K562 (cell line): ENCODE measurements around the gene LGALS3BP. TPM values are rescaled to one million over a fixed set of nuclear protein-coding genes. Genes with fewer than 3 reads are reported as not detected.

Source experiments
- ATAC-seq: fragments of 200-7000 bp; cut with Tn5 transposase; 3 replicates; pipeline ENCODE4 v1.9.1; 2020; ENCODE audit warnings: moderate library complexity
- BruUV-seq: library from RNA; stranded (reverse); fragments of 400-500 nt; replicated peaks from 2 replicates; lab custom pipeline; 2021; lab: Mats Ljungman, UMichigan
- CTCF ChIA-PET: fragments of 300-600 bp; formaldehyde crosslinking; extraction: SDS; loops from one replicate; lab custom pipeline; 2021; ENCODE audit warnings: low intra/inter-chr PET ratio; lab: Yijun Ruan, JAX
- POLR2A ChIA-PET: fragments of 300-600, 350-650 bp; sonication (Branson Sonifier 250); formaldehyde crosslinking; extraction: SDS; loops from one replicate; lab custom pipeline; 2021; ENCODE audit warnings: antibody characterized with exemption, inconsistent platforms; lab: Yijun Ruan, JAX
- DNase-seq, 4 experiments: peaks; one replicate each; pipeline versions ENCODE4 v3.0.0 to v3.0.0-alpha.2; 2011 to 2018; ENCODE audit warnings: low spot score in 3 of 4, mixed read lengths in 3 of 4; ENCODE audit errors: extremely low read depth in 1 of 4
- FAIRE-seq: peaks from 2 replicates; lab custom pipeline; 2011; peaks lifted over from hg19 to GRCh38; lab: Jason Lieb, UNC
- H2AFZ ChIP-seq: 2 replicates; pipeline ENCODE4 v1.6.0; 2011; ENCODE audit warnings: low read depth, low read length, control low read depth, inconsistent platforms
- H3K27ac ChIP-seq: fragments of 200-600 bp; 3 replicates; pipeline ENCODE4 v1.8.0; 2011; ENCODE audit warnings: low read depth, mild to moderate bottlenecking, control low read depth, inconsistent platforms, low read length, moderate library complexity, mixed read lengths; ENCODE audit errors: extremely low read depth
- H3K27me3 ChIP-seq, 2 experiments: fragments of 300-600 bp in 1 of 2; 2 replicates in 1 of 2; 3 replicates in 1 of 2; pipeline versions ENCODE4 v1.6.0 to v1.8.0; 2011; ENCODE audit warnings: inconsistent platforms in 2 of 2, low read length in 2 of 2, mild to moderate bottlenecking in 1 of 2, mixed read lengths in 1 of 2, moderate library complexity in 1 of 2; ENCODE audit not compliant: control insufficient read depth in 2 of 2, insufficient read depth in 2 of 2
- H3K36me3 ChIP-seq: fragments of 300-600 bp; 3 replicates; pipeline ENCODE4 v1.8.0; 2011; ENCODE audit warnings: mild to moderate bottlenecking, low read length, inconsistent platforms; ENCODE audit not compliant: control insufficient read depth, insufficient read depth
- H3K4me1 ChIP-seq, 2 experiments: fragments of 200-600 bp in 1 of 2; replicated peaks in 1 of 2; 2 replicates in 1 of 2; 3 replicates in 1 of 2; pipeline versions ENCODE4 v1.5.1 to v1.8.0; 2011; ENCODE audit warnings: inconsistent platforms in 2 of 2, low read length in 2 of 2, mild to moderate bottlenecking in 1 of 2, mixed read lengths in 1 of 2, moderate library complexity in 1 of 2; ENCODE audit not compliant: control insufficient read depth in 2 of 2, insufficient read depth in 2 of 2
- H3K4me2 ChIP-seq: 2 replicates; pipeline ENCODE4 v1.6.1; 2011; ENCODE audit warnings: low read length, control low read depth, inconsistent platforms, mixed read lengths; ENCODE audit not compliant: insufficient read depth
- H3K4me3 ChIP-seq: fragments of 200-600 bp; sonication (generic), shearing (Covaris generic); 2 replicates; pipeline ENCODE4 v1.5.1; 2016; ENCODE audit warnings: control low read depth, inconsistent platforms
- H3K79me2 ChIP-seq: fragments of 200-600 bp; 3 replicates; pipeline ENCODE4 v1.8.0; 2011; ENCODE audit warnings: low read length, inconsistent platforms; ENCODE audit not compliant: control insufficient read depth, insufficient read depth
- H3K9ac ChIP-seq, 2 experiments: 2 replicates each; pipeline versions ENCODE4 v1.6.0 to v1.6.1; 2011; ENCODE audit warnings: low read depth in 2 of 2, low read length in 2 of 2, control low read depth in 1 of 2, inconsistent platforms in 1 of 2, mild to moderate bottlenecking in 1 of 2, mixed read lengths in 1 of 2; ENCODE audit not compliant: insufficient read depth in 1 of 2
- H3K9me1 ChIP-seq: one replicate; pipeline ENCODE4 v1.6.0; 2011; ENCODE audit warnings: inconsistent platforms, mild to moderate bottlenecking, low read length, moderate library complexity; ENCODE audit not compliant: control insufficient read depth, insufficient read depth
- H3K9me3 ChIP-seq: replicated peaks from 2 replicates; pipeline ENCODE4 v1.5.1; 2011; ENCODE audit warnings: low read depth, low read length, inconsistent platforms; ENCODE audit not compliant: control insufficient read depth, insufficient read depth
- H4K20me1 ChIP-seq: replicated peaks from 2 replicates; pipeline ENCODE4 v1.6.1; 2011; ENCODE audit warnings: low read length, inconsistent platforms, mixed read lengths; ENCODE audit not compliant: control insufficient read depth, insufficient read depth
- PKNOX1 ChIP-seq: fragments of 450-650 bp; IDR thresholded peaks from 2 replicates; pipeline ENCODE4 v1.6.1; 2016
- ZNF224 ChIP-seq: sonication (generic); formaldehyde crosslinking; IDR thresholded peaks from 2 replicates; pipeline ENCODE4 v1.8.0; 2022; ENCODE audit warnings: mild to moderate bottlenecking, missing genetic modification reagents
- ZNF263 ChIP-seq: sonication (generic); formaldehyde crosslinking; IDR thresholded peaks from 2 replicates; pipeline ENCODE4 v1.8.0; 2022; ENCODE audit warnings: mild to moderate bottlenecking, missing genetic modification reagents, borderline replicate concordance
- ZNF766 ChIP-seq: fragments of 200-800 bp; sonication (Bioruptor generic); conservative IDR thresholded peaks from 2 replicates; pipeline ENCODE4 v1.6.1; 2016; ENCODE audit warnings: missing genetic modification characterization, missing compliant biosample characterization
- WGBS: fragments of 100-300 bp; shearing (Covaris generic); methylation state at CpG from one replicate; pipeline ENCODE4 v1.1.6; 2016; ENCODE audit warnings: low coverage, mixed read lengths; ENCODE audit not compliant: insufficient coverage; ENCODE audit errors: missing lambda C conversion rate; 5-methylcytosine and 5-hydroxymethylcytosine counted together
- in situ Hi-C: fragments of 300-500 bp; cut with MboI; formaldehyde crosslinking; loops from 4 replicates; pipeline ENCODE4 v1.15.0; 2018; ENCODE audit warnings: inconsistent platforms, mixed read lengths
- intact Hi-C: fragments of 100-400 bp; cut with micrococcal nuclease; formaldehyde crosslinking; loops from 2 replicates; pipeline ENCODE4 v1.14.2; 2022
- polyA plus RNA-seq, 8 experiments: library from polyadenylated mRNA; depleted of rRNA in 4 of 8; stranded (reverse) in 5 of 8; unstranded in 3 of 8; fragments of >200 nt; fragmentation: Nextera tagmentation in 2 of 8; fragmentation: Illumina TruSeq in 1 of 8; extraction: Ambion mirVana in 2 of 8; extraction: Trizol in 1 of 8; gene quantifications; 2 replicates each; pipeline versions ENCODE4 v1.2.1 to v1.2.3, GENCODE V29; 2011 to 2014; ENCODE audit warnings: inconsistent platforms in 1 of 8, missing spikeins in 1 of 8
- total RNA-seq, 7 experiments: library from RNA; depleted of rRNA in 6 of 7; stranded (reverse); fragments of >200 nt in 6 of 7; fragmentation: Illumina TruSeq in 2 of 7; extraction: Trizol in 2 of 7; gene quantifications; 2 replicates each; pipeline versions ENCODE4 v1.2.1 to v1.2.3, GENCODE V29; 2011 to 2021; ENCODE audit warnings: low replicate concordance in 1 of 7

The LGALS3BP gene
- total and polyA plus RNA-seq, 9 of the 15 experiments (the other 6 are each of a cell fraction or from before 2014, with no cell fraction given): 0.39 to 5.3 (median 3.2) TPM

GRCh38 chr17:79026376-79027273 is 46.9 kb upstream of the LGALS3BP start (continued):
- TF ChIP-seq PKNOX1: no peak
- TF ChIP-seq ZNF766 (CRISPR knock-in tag): no peak
- TF ChIP-seq, all 486 proteins: peak for 9

GRCh38 chr17:79024901-79025737 is 45.4 kb upstream of the LGALS3BP start:
- CTCF ChIA-PET: no interaction called here
- ATAC-seq: no peak
- Histone ChIP-seq H3K9me1 (no peaks in the 10 kb centered on the region), H3K4me3 (no peak overlapping the region), H3K4me1 (peaks cover 9 to 28% of the 10 kb centered on the region in 2 experiments), H4K20me1 (peaks cover under 1% of the 10 kb centered on the region; the same call in 1 of the 2 replicates), H3K9me3 (no peaks in the 10 kb centered on the region), H3K4me2 (no peak overlapping the region)
- no peak for DNase-seq
- no peak for TF ChIP-seq ZNF224 (CRISPR knock-in tag)
- TF ChIP-seq ZNF263 (CRISPR knock-in tag): peak; percentile 42; the same call in 1 of the 2 replicates
- TF ChIP-seq, all 486 proteins: peak for 1
- Histone ChIP-seq H3K79me2 (no peaks in the 10 kb centered on the region), H2AFZ (no peak overlapping the region), H3K27ac (no peak overlapping the region), H3K36me3 (no peaks in the 10 kb centered on the region), H3K9ac (no peak overlapping the region), H3K27me3 (peaks cover 62 to 78% of the 10 kb centered on the region in 2 experiments)
- intact Hi-C loops: no loop called here
- no peak for FAIRE-seq
- POLR2A ChIA-PET: no interaction called here
- WGBS: under 1% methylated on average over 30 of the region's 31 CpGs
- in situ Hi-C loops: no loop called here
- no TSS peak for BruUV-seq
